ENCODE measurements around the gene HHAT.

DNA sequence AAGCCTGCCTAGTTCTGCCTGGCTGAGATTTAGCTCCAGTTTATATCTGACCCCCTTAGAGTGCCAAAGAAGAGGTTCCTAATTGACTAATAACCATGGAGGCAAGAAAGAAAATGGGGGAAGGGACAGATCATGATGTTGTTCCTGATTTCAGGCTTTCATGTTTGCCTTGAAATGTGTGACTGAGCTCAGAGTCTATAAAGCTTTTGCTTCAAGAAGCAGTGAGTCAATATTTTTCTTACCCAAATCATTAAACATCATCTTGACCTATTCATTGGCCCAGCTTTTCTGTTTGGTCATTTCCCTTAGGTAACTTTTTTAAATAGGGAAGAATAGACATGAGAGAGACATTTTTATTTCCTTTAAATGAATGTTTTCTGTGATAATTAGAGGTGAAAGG, 55.9 kb downstream of the HHAT start:
- no peak for TF ChIP-seq EZH2 (IDR thresholded peaks at IDR 0.05; ENCODE audit: borderline replicate concordance, low read depth, low read length, poor library complexity, severe bottlenecking)
- no peak for TF ChIP-seq CTCF (conservative IDR thresholded peaks at IDR 0.05; ENCODE audit: low read depth, low read length)
